GM18517 (cell line): ENCODE results near the gene OLFML1.
A peak's percentile ranks its signal among the peaks of the same experiment; 100 is the strongest.
"Not testable (repeated sequence)": the region's sequence is repeated elsewhere in the genome, so short reads cannot be mapped to it uniquely, and the experiment has no call there.

Experiments used
- ATAC-seq: cut with Tn5 transposase; IDR thresholded peaks from one replicate; pipeline ENCODE4 v1.9.1; 2021; ENCODE audit warnings: mild to moderate bottlenecking, moderate library complexity; ENCODE audit not compliant: unreplicated experiment

Gene OLFML1

DNA sequence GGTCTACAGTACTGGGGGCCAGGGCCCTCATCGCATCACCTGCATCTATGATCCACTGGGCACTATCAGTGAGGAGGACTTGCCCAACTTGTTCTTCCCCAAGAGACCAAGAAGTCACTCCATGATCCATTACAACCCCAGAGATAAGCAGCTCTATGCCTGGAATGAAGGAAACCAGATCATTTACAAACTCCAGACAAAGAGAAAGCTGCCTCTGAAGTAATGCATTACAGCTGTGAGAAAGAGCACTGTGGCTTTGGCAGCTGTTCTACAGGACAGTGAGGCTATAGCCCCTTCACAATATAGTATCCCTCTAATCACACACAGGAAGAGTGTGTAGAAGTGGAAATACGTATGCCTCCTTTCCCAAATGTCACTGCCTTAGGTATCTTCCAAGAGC lies 24.7 kb downstream of the OLFML1 start:
- no peak for ATAC-seq

DNA sequence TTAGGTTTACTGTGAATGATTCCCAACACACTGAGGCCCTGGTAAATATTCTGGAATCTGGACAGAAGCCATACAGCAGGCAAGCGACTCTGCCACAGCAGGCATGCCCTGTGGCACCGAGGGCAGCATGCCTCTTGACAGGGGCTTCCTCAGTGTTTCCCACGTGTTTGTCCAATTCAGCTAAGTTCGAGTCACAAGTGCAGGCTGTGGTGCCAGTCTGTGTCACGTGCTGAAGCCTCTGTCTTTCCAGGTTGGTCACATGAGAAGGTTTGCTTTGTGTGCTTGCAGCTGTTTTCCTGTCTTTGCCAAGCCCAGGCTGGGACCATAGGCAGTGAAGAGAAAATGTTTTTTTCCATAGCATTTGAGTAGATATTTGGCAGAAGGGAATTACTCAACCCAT lies 26.1 kb downstream of the OLFML1 start:
- ATAC-seq = no peak

DNA sequence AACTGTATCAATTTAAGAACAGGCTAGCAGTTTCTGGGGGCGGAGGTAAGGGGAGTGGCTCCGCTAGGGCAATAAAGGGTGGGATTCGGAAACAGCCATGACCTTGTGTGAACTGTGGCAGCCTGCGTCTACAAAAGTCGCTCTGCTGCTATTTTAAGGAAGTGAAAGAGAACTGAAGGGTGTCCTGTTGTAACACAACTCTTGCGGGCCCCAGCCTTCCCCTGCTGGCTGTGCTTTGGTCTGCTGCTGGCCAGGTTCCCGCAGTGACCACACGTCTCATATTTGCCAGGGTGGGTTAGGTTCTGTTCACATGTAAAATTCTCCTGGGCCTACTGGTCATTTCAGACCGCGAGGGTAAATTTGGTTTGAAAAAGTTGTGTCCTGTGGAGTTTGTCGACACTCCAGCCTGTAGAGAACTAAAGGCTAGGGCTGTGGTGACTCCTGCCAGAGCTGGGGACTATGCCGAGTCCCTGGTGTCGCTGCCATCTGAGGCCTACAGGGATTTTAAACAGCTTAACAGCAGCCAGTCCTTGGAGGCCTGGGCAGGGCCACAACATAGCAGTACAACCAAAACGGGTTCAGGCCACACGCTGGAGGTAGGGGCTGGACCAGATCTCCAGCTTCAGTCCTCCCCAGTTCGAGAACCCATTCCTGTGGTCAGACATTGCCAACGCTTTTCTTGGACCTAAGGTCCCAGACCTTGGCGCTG lies 27.4 kb downstream of the OLFML1 start:
- ATAC-seq = peak; percentile 80

DNA sequence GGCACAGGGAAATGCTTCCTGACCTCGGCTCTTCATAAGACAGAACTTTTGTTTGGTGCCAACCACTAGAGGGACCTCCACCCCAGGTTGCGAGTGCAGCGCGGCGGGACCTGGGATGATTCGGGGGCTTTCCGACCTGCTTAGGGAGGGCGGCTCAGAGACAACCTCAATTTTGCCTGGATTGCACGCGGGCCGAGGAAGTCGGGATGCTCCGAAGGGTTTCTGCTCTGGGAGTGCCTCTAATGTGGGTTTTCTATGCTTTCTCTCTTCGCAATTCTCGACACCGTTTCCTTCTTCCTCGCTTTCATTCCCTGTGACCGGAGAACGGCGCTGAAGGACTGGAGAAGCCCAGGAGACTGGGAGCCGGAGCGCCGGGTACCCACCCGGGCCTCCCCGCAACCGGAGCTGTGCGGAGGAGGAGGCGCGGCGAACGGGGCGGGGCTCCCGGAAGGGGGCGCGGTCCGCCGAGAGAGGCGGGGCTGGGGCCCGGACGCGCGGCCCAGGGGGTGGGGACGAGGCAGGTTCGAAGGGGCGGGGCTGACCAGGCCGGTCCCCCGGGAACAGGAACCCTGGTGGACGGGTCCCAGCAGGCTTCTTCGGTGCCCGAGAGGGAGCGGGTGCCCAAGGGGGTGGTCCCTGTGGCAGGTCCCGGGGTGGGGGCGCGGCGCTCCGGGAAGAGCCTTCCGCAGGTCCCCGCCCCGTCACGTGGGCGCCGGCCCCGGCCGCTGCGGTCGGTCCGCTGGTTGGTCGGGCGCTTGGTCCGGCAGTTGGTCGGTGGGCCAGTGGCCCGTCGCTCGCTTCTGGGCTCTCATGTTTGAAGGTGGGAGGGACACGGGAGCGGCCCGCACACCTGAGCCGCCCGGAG lies 28.2 kb downstream of the OLFML1 start, which contains the start of gene PPFIBP2:
Gene PPFIBP2, plus strand, starts transcription at position 766 of the 865 bp plus-strand sequence. CDS start 35,477 bp downstream, outside the sequence.
- ATAC-seq = peak; percentile 54

DNA sequence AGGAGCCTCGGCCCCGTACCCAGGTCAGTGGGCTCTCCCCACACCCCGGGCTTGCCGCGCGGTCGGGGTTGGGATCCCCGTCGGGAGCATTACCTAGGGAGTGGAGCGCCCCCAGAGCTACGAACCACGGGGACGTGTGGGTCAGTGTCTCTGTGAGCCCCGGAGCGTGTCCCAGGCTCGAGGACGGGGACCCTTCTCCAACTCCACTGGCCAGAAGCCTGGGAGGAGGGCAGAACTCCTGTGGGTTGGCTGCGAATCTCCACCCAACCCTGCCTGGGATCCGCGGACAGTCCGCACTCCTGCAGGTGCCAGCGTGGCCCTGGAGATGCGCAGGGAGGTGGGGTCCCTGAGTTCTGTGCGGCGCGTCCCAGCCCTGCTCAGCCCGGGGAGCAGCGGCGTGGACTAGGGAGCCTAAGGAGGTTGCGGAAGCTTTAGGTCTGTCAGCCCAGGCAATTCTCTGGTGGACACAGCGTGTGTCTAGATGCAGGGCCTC lies 28.8 kb downstream of the OLFML1 start:
- peak; percentile 19 for ATAC-seq

DNA sequence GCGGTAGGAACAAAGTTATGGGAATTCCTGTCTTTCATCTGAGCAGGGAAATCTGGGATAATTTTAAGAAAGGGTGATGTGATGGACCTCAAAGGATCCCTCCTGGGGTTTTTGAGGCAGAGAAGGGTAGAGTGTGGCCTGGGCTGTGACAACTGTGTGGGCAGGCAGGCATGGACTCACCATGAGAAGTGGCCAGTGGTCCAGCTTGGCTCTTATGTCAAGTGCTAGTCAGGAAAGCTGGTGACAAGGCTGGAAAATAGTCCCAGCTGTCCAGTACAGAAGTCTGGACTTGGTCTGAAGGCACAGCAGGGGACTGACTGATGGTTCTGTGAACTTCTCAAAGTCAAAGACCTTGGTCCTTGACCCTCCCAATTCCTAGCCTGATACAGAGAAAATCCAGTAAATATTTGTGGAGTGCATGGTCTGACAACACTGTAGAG lies 30.2 kb downstream of the OLFML1 start:
- ATAC-seq = no peak

DNA sequence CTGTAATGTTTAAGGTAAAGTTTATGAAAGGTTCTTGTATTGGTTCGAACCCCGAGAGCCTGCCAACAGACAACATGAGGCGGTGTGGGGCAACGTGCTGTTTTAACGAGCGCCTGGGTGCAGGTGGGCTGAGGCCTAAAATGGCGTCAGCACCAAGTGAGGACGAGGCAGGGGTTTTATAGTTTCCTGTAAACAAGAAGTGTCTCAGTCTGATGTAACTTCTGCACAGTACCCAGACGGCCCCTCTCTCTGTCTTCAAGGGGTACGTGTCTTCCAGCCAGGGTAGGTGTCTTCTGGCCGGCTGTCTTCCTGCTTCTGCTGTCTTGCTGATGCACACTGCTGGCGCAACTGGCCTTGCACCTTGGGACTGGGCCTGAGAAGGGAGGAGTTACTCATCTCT lies 31.2 kb downstream of the OLFML1 start:
- ATAC-seq = no peak

DNA sequence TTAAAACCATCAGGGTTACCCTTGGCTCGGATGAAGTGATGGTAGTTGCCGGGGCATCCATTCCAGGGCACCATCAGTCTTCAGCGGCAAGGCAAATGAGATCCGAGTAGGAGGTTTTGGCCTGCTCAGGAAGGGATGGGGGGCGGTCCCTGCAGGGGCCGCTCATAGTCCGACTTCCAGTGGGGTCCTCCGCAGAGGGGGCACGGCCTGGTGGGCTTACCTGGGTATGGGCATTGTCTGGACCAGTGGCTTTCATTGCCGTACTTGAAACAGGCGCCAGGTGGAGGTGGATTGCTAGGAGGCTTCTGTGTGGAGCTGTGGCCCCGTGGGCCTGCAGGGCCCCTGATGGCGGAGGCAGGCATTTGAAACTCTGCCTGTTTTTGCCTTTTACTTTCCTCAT lies 32.4 kb downstream of the OLFML1 start:
- not testable (repeated sequence) for ATAC-seq

DNA sequence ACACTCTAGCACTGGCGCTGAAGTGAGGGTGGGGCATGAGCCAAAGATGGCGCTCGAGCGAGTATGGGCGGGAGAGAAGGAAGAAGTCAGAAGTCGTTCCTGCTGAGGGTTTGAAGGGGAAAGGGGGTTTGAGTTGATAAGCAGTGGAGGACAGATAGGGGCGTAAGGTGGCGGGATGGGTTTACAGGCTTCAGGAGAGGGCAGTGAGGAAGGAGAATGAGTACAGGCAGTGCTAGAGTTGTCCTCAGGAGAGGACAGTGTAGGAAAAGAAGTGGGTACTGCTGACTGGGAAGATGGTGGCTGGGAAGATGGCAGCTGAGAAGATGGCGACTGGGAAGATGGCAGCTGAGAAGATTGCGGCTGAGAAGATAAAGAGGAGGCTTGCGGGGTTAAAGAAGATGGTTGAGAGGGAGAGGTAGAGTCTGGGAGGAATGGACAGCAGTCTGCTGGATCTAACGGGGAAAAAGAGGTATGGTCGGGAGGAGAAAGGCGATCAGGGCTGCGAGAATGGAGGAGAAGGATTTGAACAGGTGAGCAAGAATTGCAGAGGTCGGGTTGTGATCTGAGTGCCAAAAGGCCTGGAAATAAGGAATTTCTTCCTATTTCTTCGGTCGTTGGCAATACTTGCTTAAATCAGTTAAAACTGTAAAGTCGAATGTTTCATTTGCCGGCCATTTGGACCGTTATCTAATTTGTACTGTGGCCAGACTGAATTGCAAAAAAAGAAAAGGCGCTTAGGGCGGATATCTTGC lies 33.7 kb downstream of the OLFML1 start:
- ATAC-seq = no peak

DNA sequence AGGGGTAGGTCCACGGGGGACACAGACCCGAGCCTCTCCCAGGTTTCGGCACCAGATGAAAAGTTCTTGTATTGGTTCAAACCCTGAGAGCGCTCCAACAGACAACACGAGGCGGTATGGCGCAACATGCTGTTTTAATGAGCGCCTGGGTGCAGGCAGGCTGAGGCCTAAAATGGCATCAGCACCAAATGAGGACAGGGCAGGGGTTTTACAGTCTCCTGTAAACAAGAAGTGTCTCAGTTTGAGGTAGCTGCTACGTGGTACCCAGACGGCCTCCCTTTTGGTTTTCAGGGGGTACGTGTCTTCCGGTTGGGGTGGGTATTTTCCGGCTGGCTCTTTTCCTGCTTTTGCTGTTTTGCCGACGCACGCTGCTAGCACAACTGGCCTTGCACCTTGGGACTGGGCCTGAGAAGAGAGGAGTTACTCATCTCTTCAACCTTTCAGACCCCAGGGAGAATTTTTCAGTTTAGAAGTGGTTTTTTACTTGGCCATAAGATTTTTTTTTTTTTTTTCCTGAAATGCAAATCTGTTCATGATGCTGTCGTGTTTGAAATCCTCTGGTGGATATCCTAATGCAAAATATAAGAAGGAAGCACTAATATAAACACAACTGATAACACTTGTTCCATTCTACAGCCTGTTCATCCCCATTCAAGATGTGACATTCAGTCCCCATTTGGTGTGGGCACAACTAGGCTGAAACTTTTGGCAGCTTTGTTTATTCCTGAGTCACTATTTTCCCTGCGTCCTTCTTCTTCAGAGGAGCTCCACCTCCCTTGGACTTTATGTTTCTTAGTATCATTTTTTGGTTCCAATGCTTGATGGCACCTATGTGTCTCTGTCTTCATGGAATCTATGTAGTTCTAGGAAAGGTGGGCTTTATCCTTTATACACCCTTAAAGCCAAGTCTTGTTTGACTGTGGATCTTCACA lies 35.0 kb downstream of the OLFML1 start:
- peak; percentile 52 for ATAC-seq

DNA sequence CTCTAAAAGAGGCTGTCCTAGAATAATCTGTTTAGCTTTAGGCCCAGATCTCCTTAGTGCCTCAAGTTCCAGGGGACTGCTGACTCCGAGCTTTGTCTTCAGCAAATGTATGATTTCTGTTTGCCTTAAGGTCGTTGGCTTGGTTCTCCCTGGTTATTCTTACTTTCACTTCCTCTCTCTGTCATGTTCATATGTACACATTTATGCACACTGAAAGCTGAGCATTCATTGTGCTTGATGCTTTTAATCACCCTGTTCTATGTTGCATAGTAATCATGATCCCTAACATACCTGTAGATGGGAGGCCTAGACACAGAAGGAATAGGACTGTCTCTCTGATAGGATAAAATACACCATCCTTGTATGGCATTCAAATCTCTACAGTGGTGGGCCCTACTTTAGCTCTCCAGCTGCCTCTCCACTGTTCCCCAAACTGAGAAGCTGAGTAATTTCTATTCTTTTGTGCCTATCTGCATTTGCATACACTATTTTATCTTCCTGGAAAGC lies 35.7 kb downstream of the OLFML1 start:
- peak; percentile 89 for ATAC-seq

DNA sequence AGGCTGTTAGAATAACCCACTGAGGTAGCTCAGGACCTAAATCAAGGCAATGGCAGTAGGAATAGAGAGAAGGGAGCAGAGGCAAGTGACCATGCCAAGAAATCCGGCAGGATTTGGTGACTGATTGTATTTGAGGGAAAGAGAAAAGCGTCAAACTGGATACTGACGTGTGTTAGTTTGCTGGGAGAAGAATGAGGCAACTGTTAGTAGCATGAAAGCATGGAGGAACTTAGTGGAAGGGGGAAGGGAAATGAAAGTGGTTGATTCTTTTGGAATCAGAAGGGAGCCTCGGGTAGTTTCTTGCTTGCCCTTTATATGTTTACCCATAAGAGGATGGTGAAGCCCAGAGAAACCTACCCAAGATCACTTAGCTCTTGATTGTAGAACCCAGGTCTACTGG lies 36.8 kb downstream of the OLFML1 start:
- no peak for ATAC-seq

DNA sequence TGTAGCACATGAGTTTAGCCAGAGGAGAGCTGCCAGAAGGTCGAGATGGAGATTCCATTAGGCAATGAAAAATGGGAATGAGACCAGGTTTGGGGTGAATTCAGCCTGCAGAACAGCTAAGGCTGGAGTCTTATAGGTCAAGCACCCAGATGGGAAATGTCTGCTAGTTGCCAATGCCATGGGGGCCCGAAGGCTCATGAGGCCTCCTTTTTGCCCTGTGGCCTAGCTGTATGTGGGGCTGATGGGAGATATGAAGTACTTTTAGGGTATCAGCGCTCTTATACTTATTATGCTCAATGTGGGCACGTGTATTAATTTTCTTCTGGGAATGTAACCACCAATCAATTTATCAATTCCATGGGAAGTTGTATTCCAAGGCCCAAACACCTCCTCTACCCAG lies 37.2 kb downstream of the OLFML1 start:
- ATAC-seq = no peak

DNA sequence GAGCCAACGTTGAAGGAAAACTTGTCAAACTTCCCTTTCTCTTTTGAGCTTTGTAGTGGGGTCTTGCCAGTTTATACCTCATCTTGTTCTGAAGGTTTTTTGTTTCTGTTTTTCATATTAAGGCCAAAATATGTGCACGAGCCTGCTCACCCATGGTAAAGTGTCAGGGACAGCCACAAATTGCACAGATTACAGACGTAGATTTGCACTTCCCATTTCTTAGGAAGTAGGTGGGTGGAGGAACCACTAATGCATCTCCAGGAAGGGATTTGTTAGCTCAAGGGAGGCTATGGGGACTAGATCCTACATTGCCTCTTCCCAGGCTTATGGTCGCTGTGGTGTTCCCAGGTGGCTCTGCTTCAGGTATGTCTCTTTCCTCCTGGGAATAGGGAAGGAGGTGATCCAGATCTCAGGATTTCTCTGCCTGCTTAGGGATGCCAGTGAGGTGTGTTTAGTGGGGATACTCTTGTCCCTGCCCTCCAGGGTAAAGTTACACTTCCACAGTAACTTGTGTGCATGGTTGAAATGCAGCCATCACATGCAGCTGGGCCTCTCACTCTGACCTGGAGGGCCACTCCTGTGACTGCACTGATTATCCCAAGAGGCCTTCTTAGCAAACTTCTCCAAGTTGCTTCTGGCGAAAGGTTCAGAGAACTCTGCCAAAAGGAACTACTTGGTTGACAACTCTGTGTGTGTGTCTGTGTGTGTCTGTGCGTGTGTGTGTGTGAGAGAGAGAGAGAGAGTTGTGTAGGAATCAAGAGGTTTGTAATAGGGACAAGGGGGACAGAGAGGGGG lies 38.3 kb downstream of the OLFML1 start:
- ATAC-seq = no peak

DNA sequence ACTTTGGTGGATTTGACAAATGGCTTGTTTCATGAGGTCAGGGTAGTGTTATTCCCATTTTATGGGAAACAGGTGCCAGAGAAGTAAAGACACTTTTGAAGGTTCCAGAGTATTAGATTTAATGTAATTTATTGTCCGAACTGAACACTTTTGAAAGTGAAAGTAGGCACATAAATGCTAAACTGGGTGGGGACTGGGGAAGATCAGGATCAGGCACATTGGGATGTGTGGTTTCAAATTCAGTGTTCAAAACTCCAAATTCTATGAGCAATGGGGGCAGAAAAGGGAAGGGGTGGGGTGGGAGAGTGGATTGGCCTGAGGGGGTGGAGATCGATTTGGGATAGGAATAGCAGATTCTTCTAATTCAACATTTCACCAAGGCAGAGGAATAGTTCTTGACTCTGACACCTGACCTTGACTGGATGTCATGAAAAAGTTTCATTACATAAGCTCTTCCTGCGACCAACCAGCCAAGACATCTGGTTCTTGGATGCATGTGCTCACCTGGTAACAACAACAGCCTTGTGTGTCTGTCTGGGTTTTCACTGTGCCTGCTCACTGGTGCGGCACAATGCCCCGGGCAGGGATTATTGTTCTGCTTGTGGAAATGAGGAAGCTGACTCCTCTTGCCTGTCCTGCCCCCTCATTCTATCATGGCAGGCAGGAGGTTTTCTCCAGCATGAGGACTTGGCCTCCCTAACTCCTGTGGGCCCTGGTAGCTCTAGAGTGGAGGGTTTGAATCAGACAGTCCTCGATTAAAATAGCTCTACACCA lies 39.3 kb downstream of the OLFML1 start:
- no peak for ATAC-seq

DNA sequence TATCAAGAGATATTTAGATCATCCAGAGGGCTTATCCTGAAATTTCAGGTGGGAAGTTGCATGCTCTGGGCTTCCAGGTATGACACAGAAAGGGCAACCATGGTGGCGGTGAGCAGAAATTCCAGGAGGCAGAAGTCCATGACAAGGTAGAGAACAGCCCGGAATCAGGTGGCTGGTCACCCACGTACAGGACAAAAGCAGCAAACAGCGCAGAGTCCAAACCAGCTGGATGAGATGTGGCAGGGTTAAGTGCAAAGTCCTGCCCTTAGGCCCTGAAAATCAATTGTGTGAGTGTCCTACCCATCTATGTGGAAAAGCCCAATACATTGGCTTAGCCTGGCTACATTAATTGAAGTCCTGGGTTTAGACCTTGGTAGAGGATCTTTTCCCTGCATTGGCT lies 40.1 kb downstream of the OLFML1 start:
- ATAC-seq = no peak

DNA sequence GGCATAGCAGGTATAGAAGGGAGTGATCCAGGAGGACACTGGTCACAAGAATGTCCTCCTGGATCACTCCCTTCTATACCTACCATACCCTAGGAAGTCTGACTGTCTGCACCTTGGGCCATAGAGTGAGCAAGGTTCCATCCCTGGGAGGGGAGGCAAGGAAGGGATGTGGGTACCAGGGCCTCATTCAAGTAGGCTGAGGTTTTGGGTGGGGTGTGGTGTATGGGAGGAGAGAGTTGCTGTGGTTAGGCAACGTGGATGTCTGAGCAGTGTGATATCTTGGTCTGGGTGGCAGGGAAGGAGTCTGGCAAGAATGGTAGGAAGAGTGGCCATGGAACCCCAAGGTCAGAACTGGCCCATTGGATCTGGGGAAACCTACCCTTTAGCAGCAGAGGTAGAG lies 41.7 kb downstream of the OLFML1 start:
- no peak for ATAC-seq

DNA sequence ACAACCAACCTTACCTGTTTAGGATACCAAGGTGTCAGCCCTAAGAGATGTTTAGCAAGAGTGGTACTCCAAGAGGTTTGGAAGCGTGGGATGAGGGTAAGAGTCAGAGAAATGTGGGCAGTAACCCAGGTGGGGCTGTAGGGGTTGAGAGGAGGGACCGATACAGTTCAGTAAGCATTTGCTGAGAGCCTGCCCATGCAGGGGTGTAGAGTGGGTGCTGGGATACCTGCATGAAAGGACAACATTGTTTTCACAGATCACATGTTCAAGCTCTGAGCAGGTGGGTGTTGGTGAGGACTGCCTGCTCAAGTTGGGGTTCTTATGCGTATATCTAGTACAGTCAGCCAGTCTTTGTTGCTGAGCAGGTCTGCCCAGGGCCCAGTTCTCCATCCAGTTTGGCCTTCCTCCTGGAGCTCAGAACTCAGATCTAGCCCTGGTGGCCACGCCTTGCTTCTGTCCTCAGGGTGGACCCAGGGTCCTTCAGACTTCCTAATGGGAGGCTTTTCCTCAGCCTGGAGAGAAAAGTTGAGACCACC lies 43.3 kb downstream of the OLFML1 start:
- no peak for ATAC-seq
